Duodenal mucosa (tissue), 2 donors: ENCODE data around the gene ARNT2.

Experiments used
- H3K27ac ChIP-seq: one replicate; pipeline ENCODE4 v1.7.0; 2013; ENCODE audit warnings: low read depth, low read length
- H3K27me3 ChIP-seq, 2 donors: one replicate each; pipeline ENCODE4 v1.7.0; 2013; ENCODE audit warnings: low read length in 2 of 2, control low read depth in 1 of 2; ENCODE audit not compliant: insufficient read depth in 2 of 2, control insufficient read depth in 1 of 2
- H3K36me3 ChIP-seq, 2 donors: one replicate each; pipeline ENCODE4 v1.7.0; 2013; ENCODE audit warnings: low read length in 2 of 2, control low read depth in 1 of 2; ENCODE audit not compliant: insufficient read depth in 2 of 2, control insufficient read depth in 1 of 2
- H3K4me1 ChIP-seq, 2 donors: one replicate each; pipeline ENCODE4 v1.7.0; 2013; ENCODE audit warnings: low read length in 2 of 2, control low read depth in 1 of 2; ENCODE audit not compliant: insufficient read depth in 2 of 2, control insufficient read depth in 1 of 2
- H3K4me3 ChIP-seq, 2 donors: one replicate each; pipeline ENCODE4 v1.7.0; 2013; ENCODE audit warnings: low read length in 2 of 2, low read depth in 1 of 2
- H3K9ac ChIP-seq, 2 donors: one replicate each; pipeline ENCODE4 v1.7.0; 2013; ENCODE audit warnings: low read length in 2 of 2, low read depth in 1 of 2
- H3K9me3 ChIP-seq, 2 donors: one replicate each; pipeline ENCODE4 v1.7.0; 2013; ENCODE audit warnings: low read length in 2 of 2, control low read depth in 1 of 2; ENCODE audit not compliant: control insufficient read depth in 1 of 2

Gene ARNT2

GRCh38 chr15:80608688-80609087 is 204.5 kb downstream of the ARNT2 start:
- H3K4me1 ChIP-seq, result no peaks in the 10 kb centered on the region
- no peak overlapping the region for H3K27ac ChIP-seq
- H3K27me3 ChIP-seq, result no peaks in the 10 kb centered on the region
- H3K4me3 ChIP-seq, result no peak overlapping the region
- H3K9ac ChIP-seq, result no peak overlapping the region
- H3K9me3 ChIP-seq, result no peaks in the 10 kb centered on the region
- no peaks in the 10 kb centered on the region for H3K36me3 ChIP-seq

- Histone ChIP-seq H3K9ac (no peak overlapping the region), H3K27me3 (no peaks in the 10 kb centered on the region), H3K9me3 (no peaks in the 10 kb centered on the region), H3K27ac (no peak overlapping the region), H3K4me1 (no peaks in the 10 kb centered on the region), H3K36me3 (no peaks in the 10 kb centered on the region), H3K4me3 (no peak overlapping the region)
These were observed 204.9 kb downstream of the ARNT2 start for GRCh38 chr15:80609091-80609490.

- no peak overlapping the region for H3K27ac ChIP-seq
- no peaks in the 10 kb centered on the region for H3K36me3 ChIP-seq
These were observed 205.3 kb downstream of the ARNT2 start for GRCh38 chr15:80609512-80609946.

GRCh38 chr15:80611543-80612080 is 207.4 kb downstream of the ARNT2 start:
- Histone ChIP-seq H3K9me3 (no peaks in the 10 kb centered on the region), H3K9ac (no peak overlapping the region), H3K27ac (no peak overlapping the region), H3K4me1 (peaks cover 10 to 16% of the 10 kb centered on the region in 2 donors), H3K4me3 (no peak overlapping the region), H3K36me3 (no peaks in the 10 kb centered on the region), H3K27me3 (no peaks in the 10 kb centered on the region)

More at GRCh38 chr15:80609512-80609946, 205.3 kb downstream of the ARNT2 start:
- H3K9me3 ChIP-seq, result no peaks in the 10 kb centered on the region
- no peak overlapping the region for H3K9ac ChIP-seq
- H3K4me1 ChIP-seq, result no peaks in the 10 kb centered on the region
- no peak overlapping the region for H3K4me3 ChIP-seq
- no peaks in the 10 kb centered on the region for H3K27me3 ChIP-seq

GRCh38 chr15:80612118-80612823 is 208.1 kb downstream of the ARNT2 start:
- no peaks in the 10 kb centered on the region for H3K9me3 ChIP-seq
- H3K27me3 ChIP-seq, result no peaks in the 10 kb centered on the region
- no peak overlapping the region for H3K27ac ChIP-seq
- H3K4me3 ChIP-seq, result no peak overlapping the region
- H3K4me1 ChIP-seq, result peaks cover 10 to 16% of the 10 kb centered on the region in 2 donors
- H3K36me3 ChIP-seq, result no peaks in the 10 kb centered on the region
- H3K9ac ChIP-seq, result no peak overlapping the region

GRCh38 chr15:80613762-80614365 is 209.7 kb downstream of the ARNT2 start:
- H3K4me1 ChIP-seq, result peaks cover 10 to 16% of the 10 kb centered on the region in 2 donors
- no peaks in the 10 kb centered on the region for H3K36me3 ChIP-seq
- no peaks in the 10 kb centered on the region for H3K27me3 ChIP-seq
- no peak overlapping the region for H3K9ac ChIP-seq
- no peaks in the 10 kb centered on the region for H3K9me3 ChIP-seq
- H3K27ac ChIP-seq, result no peak overlapping the region
- H3K4me3 ChIP-seq, result no peak overlapping the region

GRCh38 chr15:80614711-80615360 is 210.7 kb downstream of the ARNT2 start:
- H3K27ac ChIP-seq, result no peak overlapping the region
- H3K9ac ChIP-seq, result no peak overlapping the region
- H3K36me3 ChIP-seq, result no peaks in the 10 kb centered on the region
- H3K4me1 ChIP-seq, result peaks cover 10 to 16% of the 10 kb centered on the region in 2 donors
- no peak overlapping the region for H3K4me3 ChIP-seq
- H3K9me3 ChIP-seq, result no peaks in the 10 kb centered on the region
- H3K27me3 ChIP-seq, result no peaks in the 10 kb centered on the region

GRCh38 chr15:80615361-80615736 is 211.2 kb downstream of the ARNT2 start:
- no peak overlapping the region for H3K27ac ChIP-seq
- H3K4me1 ChIP-seq, result peaks cover 10 to 16% of the 10 kb centered on the region in 2 donors
- no peaks in the 10 kb centered on the region for H3K27me3 ChIP-seq
- no peak overlapping the region for H3K4me3 ChIP-seq
- H3K9ac ChIP-seq, result no peak overlapping the region
- H3K9me3 ChIP-seq, result no peaks in the 10 kb centered on the region
- no peaks in the 10 kb centered on the region for H3K36me3 ChIP-seq

GRCh38 chr15:80615783-80616391 is 211.7 kb downstream of the ARNT2 start:
- Histone ChIP-seq H3K4me1 (peaks cover 10 to 16% of the 10 kb centered on the region in 2 donors), H3K36me3 (no peaks in the 10 kb centered on the region), H3K4me3 (no peak overlapping the region), H3K27ac (no peak overlapping the region), H3K9ac (no peak overlapping the region), H3K27me3 (no peaks in the 10 kb centered on the region), H3K9me3 (no peaks in the 10 kb centered on the region)
